Measurements from ENCODE around the gene CSPG4.
"Not testable (repeated sequence)": the region's sequence is repeated elsewhere in the genome, so short reads cannot be mapped to it uniquely, and the experiment has no call there.

Gene CSPG4

GRCh38 chr15:75712668-75713337, at the start of gene CSPG4:
CSPG4 (minus strand) TSS chr15:75712848; CDS start chr15:75712755, 93 bp downstream.
- TF ChIP-seq, protein P1, sequence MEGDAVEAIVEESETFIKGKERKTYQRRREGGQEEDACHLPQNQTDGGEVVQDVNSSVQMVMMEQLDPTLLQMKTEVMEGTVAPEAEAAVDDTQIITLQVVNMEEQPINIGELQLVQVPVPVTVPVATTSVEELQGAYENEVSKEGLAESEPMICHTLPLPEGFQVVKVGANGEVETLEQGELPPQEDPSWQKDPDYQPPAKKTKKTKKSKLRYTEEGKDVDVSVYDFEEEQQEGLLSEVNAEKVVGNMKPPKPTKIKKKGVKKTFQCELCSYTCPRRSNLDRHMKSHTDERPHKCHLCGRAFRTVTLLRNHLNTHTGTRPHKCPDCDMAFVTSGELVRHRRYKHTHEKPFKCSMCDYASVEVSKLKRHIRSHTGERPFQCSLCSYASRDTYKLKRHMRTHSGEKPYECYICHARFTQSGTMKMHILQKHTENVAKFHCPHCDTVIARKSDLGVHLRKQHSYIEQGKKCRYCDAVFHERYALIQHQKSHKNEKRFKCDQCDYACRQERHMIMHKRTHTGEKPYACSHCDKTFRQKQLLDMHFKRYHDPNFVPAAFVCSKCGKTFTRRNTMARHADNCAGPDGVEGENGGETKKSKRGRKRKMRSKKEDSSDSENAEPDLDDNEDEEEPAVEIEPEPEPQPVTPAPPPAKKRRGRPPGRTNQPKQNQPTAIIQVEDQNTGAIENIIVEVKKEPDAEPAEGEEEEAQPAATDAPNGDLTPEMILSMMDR (IDR thresholded peaks at IDR 0.05; ENCODE audit: control extremely low read depth, extremely low read depth, low read depth, missing control alignments): no peak
- CTCF ChIA-PET: interaction anchor here (1.7 kb wide), 1 partner anchor 90 kb away, joined by 5 read pairs; no protein-coding TSS in a partner anchor
- POLR2A ChIA-PET: no interaction called here
- DNase-seq (ENCODE audit: extremely low spot score): no peak

GRCh38 chr15:75762357-75762718, 49.7 kb upstream of the CSPG4 start:
- DNase-seq (ENCODE audit: extremely low spot score); CTCF ChIA-PET; POLR2A ChIA-PET: not testable (repeated sequence)

- ChIA-PET POLR2A (no interaction called here), CTCF (no interaction called here)
- TF ChIP-seq, protein P1 (IDR thresholded peaks at IDR 0.05; ENCODE audit: control extremely low read depth, extremely low read depth, low read depth, missing control alignments): no peak
- DNase-seq (ENCODE audit: extremely low spot score): no peak
Measured at GRCh38 chr15:75761446-75762356, 49.1 kb upstream of the CSPG4 start.

DNA sequence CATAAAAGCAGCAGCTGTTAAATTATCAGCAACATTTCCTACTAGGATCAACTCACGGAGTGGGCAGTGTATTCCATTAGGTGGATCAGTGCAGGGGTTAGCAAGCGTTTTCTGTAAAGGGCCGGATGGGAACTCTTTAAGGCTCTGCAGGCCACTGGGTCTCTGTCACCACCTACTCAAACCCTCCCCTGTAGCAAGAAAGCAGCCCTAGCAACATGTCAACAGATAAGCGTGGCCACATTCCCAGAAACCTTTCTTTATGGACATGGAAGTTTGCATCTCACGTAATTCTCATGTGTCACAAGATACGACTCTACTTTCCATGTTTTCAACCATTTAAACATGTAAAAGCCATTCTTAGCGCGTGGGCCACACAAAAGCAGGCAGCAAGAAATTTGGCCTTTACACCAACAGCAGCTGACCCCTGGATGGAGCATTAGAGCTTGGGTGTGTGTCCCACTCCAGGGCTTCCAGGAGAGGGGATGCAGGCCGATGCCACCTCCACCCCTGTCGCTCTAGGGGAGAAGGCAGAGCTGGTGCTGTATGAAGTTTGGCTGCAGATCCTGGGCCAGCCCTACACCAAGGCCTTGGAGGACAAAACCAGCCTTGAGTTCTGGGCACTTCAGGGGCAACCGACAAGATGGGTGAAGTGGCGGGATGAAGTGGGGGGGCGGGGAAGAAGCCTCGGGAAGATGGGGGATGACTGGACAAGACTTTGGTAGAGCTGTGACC, 48.2 kb upstream of the CSPG4 start:
- CTCF ChIA-PET: no interaction called here
- TF ChIP-seq, protein P1 (IDR thresholded peaks at IDR 0.05; ENCODE audit: control extremely low read depth, extremely low read depth, low read depth, missing control alignments): no peak
- no peak for DNase-seq (ENCODE audit: extremely low spot score)
- POLR2A ChIA-PET: no interaction called here

GRCh38 chr15:75760131-75760520, 47.5 kb upstream of the CSPG4 start:
- POLR2A ChIA-PET; DNase-seq (ENCODE audit: extremely low spot score): not testable (repeated sequence)
- CTCF ChIA-PET: interaction anchor here (1.2 to 2.9 kb wide), 3 partner anchors 17 to 163 kb away, joined by 3 to 9 read pairs (median 3); no protein-coding TSS in a partner anchor

DNA sequence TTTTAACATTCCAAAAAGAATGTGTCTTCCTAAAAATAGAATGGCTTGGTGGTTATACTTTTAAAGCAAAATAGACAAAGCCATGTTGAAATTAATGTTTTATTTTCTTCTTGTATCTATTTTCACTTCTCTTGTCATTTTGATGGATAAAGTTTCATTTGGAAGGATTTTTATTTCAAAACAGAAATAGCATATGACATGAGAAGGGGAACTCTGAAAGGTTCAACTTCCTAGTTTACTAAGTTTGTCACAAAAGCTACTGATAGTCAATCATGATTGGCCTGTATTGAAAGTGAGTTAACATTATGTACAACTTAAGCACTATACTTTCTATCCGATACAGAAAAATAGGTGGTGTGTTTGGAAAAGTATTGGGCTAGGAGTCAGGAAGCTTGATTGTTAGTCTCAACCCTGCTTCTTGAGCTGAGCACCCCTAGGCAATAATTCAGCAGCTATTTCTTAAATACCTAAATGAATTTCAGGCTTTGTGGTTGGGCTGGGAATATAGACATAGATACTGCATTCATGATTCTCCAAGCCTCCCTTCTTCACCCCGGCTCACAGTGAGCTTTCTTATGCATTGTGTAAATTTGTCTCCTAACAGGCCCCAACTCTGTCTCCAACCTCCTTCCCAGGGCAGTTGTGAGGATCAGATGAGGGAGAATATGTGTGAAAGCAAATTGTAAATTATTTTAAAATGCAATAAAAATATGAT, 46.9 kb upstream of the CSPG4 start:
- TF ChIP-seq, protein P1 (IDR thresholded peaks at IDR 0.05; ENCODE audit: control extremely low read depth, extremely low read depth, low read depth, missing control alignments): no peak

More for the DNA sequence above, 46.9 kb upstream of the CSPG4 start:
- CTCF ChIA-PET: interaction anchor here (1.2 to 2.9 kb wide), 4 partner anchors 16 to 162 kb away, joined by 3 to 9 read pairs (median 3); no protein-coding TSS in a partner anchor
- POLR2A ChIA-PET: no interaction called here
- DNase-seq (ENCODE audit: extremely low spot score): no peak
